Glutamatergic neuron (in vitro differentiated cells): ENCODE data around the gene GBA3. TPM values are rescaled to one million over a fixed set of nuclear protein-coding genes. Genes with fewer than 3 reads are reported as not detected.

Experiments used
- DNase-seq: peaks from one replicate; pipeline ENCODE4 v3.0.0; 2022
- H3K27ac Mint-ChIP-seq: one replicate; pipeline ENCODE4 v1.8.0; 2020; ENCODE audit warnings: mild to moderate bottlenecking, mixed read lengths, inconsistent platforms; ENCODE audit not compliant: unreplicated experiment
- H3K27me3 Mint-ChIP-seq: one replicate; pipeline ENCODE4 v1.8.0; 2020; ENCODE audit warnings: mild to moderate bottlenecking, moderate library complexity, mixed read lengths, inconsistent platforms; ENCODE audit not compliant: unreplicated experiment
- H3K36me3 Mint-ChIP-seq: one replicate; pipeline ENCODE4 v1.8.0; 2020; ENCODE audit warnings: mild to moderate bottlenecking, mixed read lengths, inconsistent platforms; ENCODE audit not compliant: unreplicated experiment
- H3K4me1 Mint-ChIP-seq: one replicate; pipeline ENCODE4 v1.8.0; 2020; ENCODE audit warnings: mild to moderate bottlenecking, low read depth, mixed read lengths, inconsistent platforms; ENCODE audit not compliant: unreplicated experiment
- H3K4me3 Mint-ChIP-seq: one replicate; pipeline ENCODE4 v1.8.0; 2020; ENCODE audit warnings: mild to moderate bottlenecking, mixed read lengths, inconsistent platforms; ENCODE audit not compliant: unreplicated experiment
- H3K9me3 Mint-ChIP-seq: one replicate; pipeline ENCODE4 v1.8.0; 2020; ENCODE audit warnings: mild to moderate bottlenecking, moderate library complexity, mixed read lengths, inconsistent platforms; ENCODE audit not compliant: unreplicated experiment
- CTCF ChIP-seq: fragments of 200-600 bp; sonication (generic); IDR thresholded peaks from one replicate; pipeline ENCODE4 v1.5.0; 2021; ENCODE audit not compliant: partially characterized antibody, unreplicated experiment
- total RNA-seq: library from RNA; stranded (reverse); fragmentation: NEBNext Ultra II Directional; extraction: Animal tissue kit (Norgen Biotek cat#: 25700); gene quantifications from one replicate; pipeline ENCODE4 v1.2.1, GENCODE V29; 2021; ENCODE audit not compliant: unreplicated experiment

Gene GBA3
- total RNA-seq, 1 donor from 2014 or later, result 0.32 TPM

- Mint-ChIP-seq H3K27me3 (no peaks in the 10 kb centered on the region), H3K27ac (no peak overlapping the region), H3K36me3 (no peaks in the 10 kb centered on the region), H3K9me3 (no peaks in the 10 kb centered on the region), H3K4me3 (no peak overlapping the region), H3K4me1 (no peaks in the 10 kb centered on the region)
- no peak for TF ChIP-seq CTCF
- no peak for DNase-seq
Measured at GRCh38 chr4:22736912-22737311, 44.2 kb downstream of the GBA3 start.

GRCh38 chr4:22739968-22740367 lies 47.2 kb downstream of the GBA3 start:
- Mint-ChIP-seq H3K4me1 (no peaks in the 10 kb centered on the region), H3K27me3 (no peaks in the 10 kb centered on the region), H3K4me3 (no peak overlapping the region), H3K36me3 (no peaks in the 10 kb centered on the region), H3K27ac (no peak overlapping the region), H3K9me3 (no peaks in the 10 kb centered on the region)
- TF ChIP-seq CTCF, result no peak
- no peak for DNase-seq

- TF ChIP-seq CTCF, result no peak
- no peak for DNase-seq
- no peak overlapping the region for H3K4me3 Mint-ChIP-seq
- no peak overlapping the region for H3K27ac Mint-ChIP-seq
- H3K27me3 Mint-ChIP-seq, result no peaks in the 10 kb centered on the region
- H3K9me3 Mint-ChIP-seq, result no peaks in the 10 kb centered on the region
- H3K4me1 Mint-ChIP-seq, result no peaks in the 10 kb centered on the region
- no peaks in the 10 kb centered on the region for H3K36me3 Mint-ChIP-seq
Measured at GRCh38 chr4:22741744-22742143, 49.0 kb downstream of the GBA3 start.

- H3K36me3 Mint-ChIP-seq, result no peaks in the 10 kb centered on the region
- no peak overlapping the region for H3K4me3 Mint-ChIP-seq
- TF ChIP-seq CTCF, result no peak
- DNase-seq, result no peak
- H3K9me3 Mint-ChIP-seq, result no peaks in the 10 kb centered on the region
- H3K27me3 Mint-ChIP-seq, result no peaks in the 10 kb centered on the region
- no peaks in the 10 kb centered on the region for H3K4me1 Mint-ChIP-seq
- no peak overlapping the region for H3K27ac Mint-ChIP-seq
Measured at GRCh38 chr4:22743290-22743689, 50.6 kb downstream of the GBA3 start.

- no peaks in the 10 kb centered on the region for H3K4me1 Mint-ChIP-seq
- DNase-seq, result no peak
- no peaks in the 10 kb centered on the region for H3K9me3 Mint-ChIP-seq
- H3K4me3 Mint-ChIP-seq, result no peak overlapping the region
- no peaks in the 10 kb centered on the region for H3K36me3 Mint-ChIP-seq
- TF ChIP-seq CTCF, result no peak
- no peak overlapping the region for H3K27ac Mint-ChIP-seq
- H3K27me3 Mint-ChIP-seq, result no peaks in the 10 kb centered on the region
Measured at GRCh38 chr4:22744478-22745062, 51.8 kb downstream of the GBA3 start.
